ENCODE measurements around the gene TALDO1. TPM values are rescaled to one million over a fixed set of nuclear protein-coding genes. Genes with fewer than 3 reads are reported as not detected.

The TALDO1 gene
- total and polyA plus RNA-seq, 2 experiments from 2014 or later = 137 to 161 TPM

DNA sequence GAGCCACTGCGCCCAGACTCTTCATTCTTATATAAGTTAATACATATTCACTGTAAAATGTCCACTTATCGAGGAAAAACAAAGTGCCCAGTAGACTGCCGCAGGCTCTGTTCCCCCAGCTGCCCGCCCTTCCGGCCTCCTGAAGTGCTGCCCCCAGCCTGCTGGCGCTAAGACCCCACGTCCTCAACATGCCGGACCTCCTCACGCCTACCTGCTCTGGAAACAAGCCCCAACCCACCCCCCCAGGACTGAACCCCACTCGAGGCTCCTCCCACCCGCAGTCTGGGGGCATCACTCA, 28.9 kb downstream of the TALDO1 start:
- no peaks in the 10 kb centered on the region for H3K9me3 ChIP-seq (ENCODE audit: low read depth)
- peaks cover 21% of the 10 kb centered on the region for H3K4me1 ChIP-seq (ENCODE audit: insufficient read depth)
- TF ChIP-seq EZH2 (IDR thresholded peaks at IDR 0.05; ENCODE audit: borderline replicate concordance) = no peak
- TF ChIP-seq, protein P1, sequence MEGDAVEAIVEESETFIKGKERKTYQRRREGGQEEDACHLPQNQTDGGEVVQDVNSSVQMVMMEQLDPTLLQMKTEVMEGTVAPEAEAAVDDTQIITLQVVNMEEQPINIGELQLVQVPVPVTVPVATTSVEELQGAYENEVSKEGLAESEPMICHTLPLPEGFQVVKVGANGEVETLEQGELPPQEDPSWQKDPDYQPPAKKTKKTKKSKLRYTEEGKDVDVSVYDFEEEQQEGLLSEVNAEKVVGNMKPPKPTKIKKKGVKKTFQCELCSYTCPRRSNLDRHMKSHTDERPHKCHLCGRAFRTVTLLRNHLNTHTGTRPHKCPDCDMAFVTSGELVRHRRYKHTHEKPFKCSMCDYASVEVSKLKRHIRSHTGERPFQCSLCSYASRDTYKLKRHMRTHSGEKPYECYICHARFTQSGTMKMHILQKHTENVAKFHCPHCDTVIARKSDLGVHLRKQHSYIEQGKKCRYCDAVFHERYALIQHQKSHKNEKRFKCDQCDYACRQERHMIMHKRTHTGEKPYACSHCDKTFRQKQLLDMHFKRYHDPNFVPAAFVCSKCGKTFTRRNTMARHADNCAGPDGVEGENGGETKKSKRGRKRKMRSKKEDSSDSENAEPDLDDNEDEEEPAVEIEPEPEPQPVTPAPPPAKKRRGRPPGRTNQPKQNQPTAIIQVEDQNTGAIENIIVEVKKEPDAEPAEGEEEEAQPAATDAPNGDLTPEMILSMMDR (IDR thresholded peaks at IDR 0.05; ENCODE audit: poor library complexity) = no peak
- no peak for TF ChIP-seq EZH2phosphoT487 (IDR thresholded peaks at IDR 0.05; ENCODE audit: low read depth, severe bottlenecking, unreplicated experiment)
- peak overlapping the region; percentile 100 for H3K4me3 ChIP-seq
- H3K4me2 ChIP-seq = peak overlapping the region; percentile 100
- H3K27me3 ChIP-seq = no peaks in the 10 kb centered on the region
- H2AFZ ChIP-seq = no peak overlapping the region
- no peaks in the 10 kb centered on the region for H3K36me3 ChIP-seq (replicated peaks; ENCODE audit: insufficient read depth, low read depth)
- DNase-seq (ENCODE audit: low spot score) = no peak
- peaks cover 64% of the 10 kb centered on the region for H3K79me2 ChIP-seq
- WGBS (ENCODE audit: low lambda C conversion rate, missing lambda C conversion rate) = 62% methylated on average over 9 of the region's 11 CpGs
- H3K9me2 ChIP-seq (replicated peaks; ENCODE audit: insufficient read depth) = no peaks in the 10 kb centered on the region
- H4K20me1 ChIP-seq (ENCODE audit: insufficient read depth, poor library complexity, severe bottlenecking) = peaks cover 44% of the 10 kb centered on the region
- H3K27ac ChIP-seq = no peak overlapping the region

DNA sequence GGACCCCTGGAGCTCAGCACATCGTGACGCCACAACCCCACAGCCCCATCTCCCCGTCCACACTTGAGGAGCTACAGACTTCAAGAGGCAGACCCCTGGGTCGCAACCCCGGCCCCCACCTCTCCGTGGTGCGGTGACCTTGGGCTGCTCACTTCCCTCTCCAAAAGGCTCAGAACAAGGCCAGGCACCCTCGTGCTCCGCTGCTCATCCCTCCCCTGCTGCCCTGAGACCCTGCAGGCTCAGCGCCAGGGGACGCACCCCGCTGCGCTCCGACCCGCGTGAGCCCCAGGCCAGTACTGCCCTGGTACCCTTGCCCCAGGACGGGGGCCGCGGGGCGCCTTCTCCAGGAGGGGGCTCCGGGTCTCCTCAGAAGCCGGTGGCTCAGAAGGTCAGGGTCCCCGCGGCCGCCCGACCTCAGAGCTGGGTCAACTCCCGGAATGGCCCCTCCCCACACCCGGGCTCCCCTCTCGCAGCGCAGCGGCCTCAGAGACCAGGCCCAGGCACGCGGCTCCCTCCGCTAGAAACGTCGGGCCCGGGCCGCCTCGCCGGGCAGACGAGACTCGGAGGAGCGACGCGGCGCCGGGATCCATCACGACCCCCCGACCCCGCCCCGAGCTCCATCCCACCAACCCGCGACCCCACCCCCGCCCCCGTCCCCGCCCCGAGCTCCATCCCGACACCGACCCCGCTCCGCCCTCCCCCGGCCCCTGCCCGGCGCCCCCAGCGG, 29.5 kb downstream of the TALDO1 start:
- 1% methylated on average over 27 of the region's 65 CpGs for WGBS (ENCODE audit: low lambda C conversion rate, missing lambda C conversion rate)
- H3K4me1 ChIP-seq (ENCODE audit: insufficient read depth) = peaks cover 21% of the 10 kb centered on the region
- H2AFZ ChIP-seq = peak overlapping the region; percentile 76
- peaks cover 40% of the 10 kb centered on the region for H4K20me1 ChIP-seq (ENCODE audit: insufficient read depth, poor library complexity, severe bottlenecking)
- no peaks in the 10 kb centered on the region for H3K36me3 ChIP-seq (replicated peaks; ENCODE audit: insufficient read depth, low read depth)
- H3K9me2 ChIP-seq (replicated peaks; ENCODE audit: insufficient read depth) = no peaks in the 10 kb centered on the region
- DNase-seq (ENCODE audit: low spot score) = peak; percentile 71
- peak overlapping the region; percentile 95 for H3K27ac ChIP-seq
- H3K9me3 ChIP-seq (ENCODE audit: low read depth) = no peaks in the 10 kb centered on the region
- H3K79me2 ChIP-seq = peaks cover 64% of the 10 kb centered on the region
- TF ChIP-seq, protein P1 (IDR thresholded peaks at IDR 0.05; ENCODE audit: poor library complexity) = peak; percentile 5
- TF ChIP-seq EZH2 (IDR thresholded peaks at IDR 0.05; ENCODE audit: borderline replicate concordance) (no peak), EZH2phosphoT487 (IDR thresholded peaks at IDR 0.05; ENCODE audit: low read depth, severe bottlenecking, unreplicated experiment) (no peak)
- peak overlapping the region; percentile 100 for H3K4me3 ChIP-seq
- no peaks in the 10 kb centered on the region for H3K27me3 ChIP-seq
- peak overlapping the region; percentile 100 for H3K4me2 ChIP-seq

DNA sequence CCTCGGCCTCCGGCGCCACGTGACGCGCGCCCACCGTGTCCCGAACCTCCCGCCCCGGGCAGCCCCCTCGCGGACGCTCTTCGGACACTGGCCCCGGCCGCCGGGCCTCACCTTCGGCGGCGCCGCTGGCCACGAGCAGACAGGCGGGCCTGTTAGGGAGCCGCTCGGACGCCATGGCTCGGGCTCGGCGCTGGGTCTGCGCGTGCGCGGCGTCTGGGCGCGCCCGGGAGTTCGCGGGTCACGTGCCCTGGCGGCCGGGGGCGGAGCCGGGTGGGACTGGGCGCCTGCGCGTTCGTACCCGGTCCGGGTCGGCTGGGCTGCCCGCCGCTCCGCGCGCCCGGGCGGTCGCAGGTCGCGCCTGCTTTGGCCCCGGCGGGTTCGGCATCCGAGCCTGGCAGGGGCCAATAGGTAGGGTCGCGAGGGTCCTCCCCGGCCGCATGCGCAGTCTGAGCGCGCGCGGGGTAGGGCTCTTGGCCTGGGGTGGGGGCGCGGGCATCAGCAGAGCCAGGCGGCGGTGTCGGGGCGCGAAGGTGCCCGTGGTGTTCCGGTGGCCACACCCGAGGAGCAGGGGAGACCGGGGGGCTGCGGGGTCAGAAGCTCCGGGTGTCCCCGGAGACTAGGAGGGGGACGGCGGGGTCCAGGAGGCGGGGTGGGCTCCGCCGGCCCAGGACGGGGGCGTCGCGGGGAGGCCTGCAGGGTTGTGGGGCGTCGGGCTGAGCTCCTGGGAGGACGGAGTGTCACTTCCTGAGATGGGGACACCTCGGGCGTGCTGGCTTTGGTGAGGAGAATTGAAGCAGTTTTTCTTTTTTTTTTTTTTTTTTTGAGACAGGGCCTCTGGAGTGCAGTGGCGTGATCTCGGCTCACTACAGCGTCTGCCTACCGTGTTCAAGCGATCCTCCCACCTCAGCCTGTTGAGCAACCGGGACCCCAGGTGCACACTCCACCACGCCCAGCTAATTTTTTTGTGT, 30.3 kb downstream of the TALDO1 start, which contains the start of gene GATD1:
Gene GATD1, minus strand, starts transcription at position 200 of the 968 bp plus-strand sequence. Its CDS starts 25 bp downstream, at position 175.
- Histone ChIP-seq H3K36me3 (replicated peaks; ENCODE audit: insufficient read depth, low read depth) (no peaks in the 10 kb centered on the region), H3K27me3 (no peaks in the 10 kb centered on the region), H3K4me3 (peak within 1 kb of the TSS; percentile 100), H3K4me2 (peak within 1 kb of the TSS; percentile 100), H3K9me3 (ENCODE audit: low read depth) (no peaks in the 10 kb centered on the region), H3K9me2 (replicated peaks; ENCODE audit: insufficient read depth) (no peaks in the 10 kb centered on the region), H3K27ac (peak within 1 kb of the TSS; percentile 95), H3K4me1 (ENCODE audit: insufficient read depth) (peaks cover 21% of the 10 kb centered on the region), H3K79me2 (peaks cover 64% of the 10 kb centered on the region), H4K20me1 (ENCODE audit: insufficient read depth, poor library complexity, severe bottlenecking) (peaks cover 40% of the 10 kb centered on the region), H2AFZ (peak within 1 kb of the TSS; percentile 99)
- peak; percentile 97 for DNase-seq (ENCODE audit: low spot score)
- WGBS (ENCODE audit: low lambda C conversion rate, missing lambda C conversion rate) = 3% methylated on average over 82 of the region's 110 CpGs
- TF ChIP-seq EZH2phosphoT487 (IDR thresholded peaks at IDR 0.05; ENCODE audit: low read depth, severe bottlenecking, unreplicated experiment) = no peak
- TF ChIP-seq, protein P1 (IDR thresholded peaks at IDR 0.05; ENCODE audit: poor library complexity) = no peak
- TF ChIP-seq EZH2 (IDR thresholded peaks at IDR 0.05; ENCODE audit: borderline replicate concordance) = no peak
